IMR-90 (cell line): ENCODE measurements around the gene GAREM2. TPM values are rescaled to one million over a fixed set of nuclear protein-coding genes. Genes with fewer than 3 reads are reported as not detected.

Experiments used
- ATAC-seq: fragments of 200-7000 bp; cut with Tn5 transposase; 2 replicates; pipeline ENCODE4 v1.9.1; 2020; ENCODE audit warnings: low read depth, mild to moderate bottlenecking, moderate library complexity
- BruUV-seq: library from RNA; stranded (reverse); fragments of 400-500 nt; replicated peaks from 2 replicates; lab custom pipeline; 2021; lab: Mats Ljungman, UMichigan
- CTCF ChIA-PET: fragments of 300-600 bp; formaldehyde crosslinking; extraction: SDS; loops from one replicate; lab custom pipeline; 2021; ENCODE audit warnings: antibody characterized with exemption; lab: Yijun Ruan, JAX
- POLR2A ChIA-PET: fragments of 300-600 bp; sonication (Branson Sonifier 250); formaldehyde crosslinking; loops from one replicate; lab custom pipeline; 2022; ENCODE audit warnings: antibody characterized with exemption; ENCODE audit not compliant: unreplicated experiment; lab: Charles Lee
- DNase-seq: peaks from one replicate; pipeline ENCODE4 v3.0.0; 2013
- H2AFZ ChIP-seq: replicated peaks from 2 replicates; pipeline ENCODE3; 2013; ENCODE audit warnings: low read length, mild to moderate bottlenecking; ENCODE audit not compliant: poor library complexity
- H2AK5ac ChIP-seq: 2 replicates; pipeline ENCODE4 v1.6.1; 2013; ENCODE audit warnings: low read depth, low read length, inconsistent platforms
- H2AK9ac ChIP-seq: replicated peaks from 2 replicates; pipeline ENCODE3; 2013; ENCODE audit warnings: mild to moderate bottlenecking, low read depth, low read length, moderate library complexity; ENCODE audit not compliant: poor library complexity
- H2BK120ac ChIP-seq: 2 replicates; pipeline ENCODE4 v1.6.1; 2013; ENCODE audit warnings: low read depth, low read length, inconsistent platforms
- H2BK15ac ChIP-seq: 3 replicates; pipeline ENCODE4 v1.6.1; 2013; ENCODE audit warnings: low read depth, low read length, inconsistent platforms
- H2BK20ac ChIP-seq: 2 replicates; pipeline ENCODE4 v1.6.1; 2013; ENCODE audit warnings: low read depth, mild to moderate bottlenecking, inconsistent platforms, low read length, moderate library complexity
- H2BK5ac ChIP-seq: 2 replicates; pipeline ENCODE4 v1.6.1; 2013; ENCODE audit warnings: mild to moderate bottlenecking, low read depth, low read length, inconsistent platforms; ENCODE audit not compliant: poor library complexity, severe bottlenecking
- H3K14ac ChIP-seq: replicated peaks from 2 replicates; pipeline ENCODE4 v1.6.1; 2013; ENCODE audit warnings: low read depth, low read length, inconsistent platforms
- H3K18ac ChIP-seq: 2 replicates; pipeline ENCODE4 v1.6.1; 2013; ENCODE audit warnings: low read depth, low read length, control low read depth
- H3K23ac ChIP-seq: 2 replicates; pipeline ENCODE4 v1.6.1; 2013; ENCODE audit warnings: low read depth, low read length, inconsistent platforms
- H3K27ac ChIP-seq: 2 replicates; pipeline ENCODE4 v1.5.1; 2013; ENCODE audit warnings: mild to moderate bottlenecking, control low read depth, low read length; ENCODE audit not compliant: insufficient read depth
- H3K27me3 ChIP-seq: 2 replicates; pipeline ENCODE4 v1.6.1; 2013; ENCODE audit warnings: low read length; ENCODE audit not compliant: control insufficient read depth, insufficient read depth
- H3K36me3 ChIP-seq: 2 replicates; pipeline ENCODE4 v1.6.1; 2013; ENCODE audit warnings: low read length, mixed read lengths; ENCODE audit not compliant: control insufficient read depth, insufficient read depth
- H3K4ac ChIP-seq: 2 replicates; pipeline ENCODE4 v1.6.1; 2013; ENCODE audit warnings: low read depth, low read length, inconsistent platforms
- H3K4me1 ChIP-seq: 2 replicates; pipeline ENCODE4 v1.6.1; 2013; ENCODE audit warnings: low read length, mixed read lengths; ENCODE audit not compliant: control insufficient read depth, insufficient read depth
- H3K4me2 ChIP-seq: 2 replicates; pipeline ENCODE4 v1.6.1; 2013; ENCODE audit warnings: low read depth, mild to moderate bottlenecking, control low read depth, low read length, moderate library complexity
- H3K4me3 ChIP-seq: 2 replicates; pipeline ENCODE4 v1.5.1; 2013; ENCODE audit warnings: low read depth, mild to moderate bottlenecking, control low read depth, low read length, moderate library complexity; ENCODE audit not compliant: insufficient read depth
- H3K56ac ChIP-seq: 2 replicates; pipeline ENCODE4 v1.6.1; 2013; ENCODE audit warnings: low read length, inconsistent platforms; ENCODE audit not compliant: insufficient read depth; ENCODE audit errors: extremely low read depth
- H3K79me1 ChIP-seq, 2 experiments: 2 replicates each; pipeline ENCODE4 v1.6.1; 2013; ENCODE audit warnings: low read length in 2 of 2, inconsistent platforms in 1 of 2, low read depth in 1 of 2
- H3K9ac ChIP-seq: 2 replicates; pipeline ENCODE4 v1.6.1; 2013; ENCODE audit warnings: low read depth, low read length, control low read depth
- H3K9me1 ChIP-seq: 2 replicates; pipeline ENCODE4 v1.6.1; 2013; ENCODE audit warnings: low read length, inconsistent platforms; ENCODE audit not compliant: insufficient read depth
- H3K9me3 ChIP-seq: 2 replicates; pipeline ENCODE4 v1.6.1; 2013; ENCODE audit warnings: low read length; ENCODE audit not compliant: control insufficient read depth, insufficient read depth
- H4K20me1 ChIP-seq: 2 replicates; pipeline ENCODE4 v1.6.1; 2013; ENCODE audit warnings: low read length, inconsistent platforms; ENCODE audit not compliant: insufficient read depth
- H4K5ac ChIP-seq: 2 replicates; pipeline ENCODE4 v1.6.1; 2013; ENCODE audit warnings: mild to moderate bottlenecking, low read depth, low read length, control low read depth
- H4K8ac ChIP-seq, 2 experiments: 2 replicates each; pipeline ENCODE4 v1.6.1; 2013; ENCODE audit warnings: low read depth in 2 of 2, low read length in 2 of 2, control low read depth in 1 of 2, inconsistent platforms in 1 of 2
- H4K91ac ChIP-seq: 2 replicates; pipeline ENCODE4 v1.6.1; 2013; ENCODE audit warnings: low read depth, low read length, inconsistent platforms; ENCODE audit not compliant: insufficient read depth
- CEBPB ChIP-seq: IDR thresholded peaks from 2 replicates; pipeline ENCODE4 v1.6.1; 2012; ENCODE audit warnings: low read depth, low read length, improper control_type of control experiment
- MAFK ChIP-seq: IDR thresholded peaks from 2 replicates; pipeline ENCODE4 v1.6.1; 2012; ENCODE audit warnings: low read depth, low read length, improper control_type of control experiment
- MAZ ChIP-seq: IDR thresholded peaks from 2 replicates; pipeline ENCODE4 v1.6.1; 2012; ENCODE audit warnings: low read depth, mild to moderate bottlenecking, low read length, improper control_type of control experiment, moderate library complexity, borderline replicate concordance
- MXI1 ChIP-seq: IDR thresholded peaks from 2 replicates; pipeline ENCODE4 v1.6.1; 2012; ENCODE audit warnings: low read depth, mild to moderate bottlenecking, low read length, moderate library complexity, borderline replicate concordance
- POLR2A ChIP-seq: IDR thresholded peaks from 2 replicates; pipeline ENCODE4 v1.6.1; 2012; ENCODE audit warnings: mild to moderate bottlenecking, low read depth, low read length
- RAD21 ChIP-seq: IDR thresholded peaks from 2 replicates; pipeline ENCODE4 v1.6.1; 2012; ENCODE audit warnings: low read length, improper control_type of control experiment
- RFX5 ChIP-seq: IDR thresholded peaks from 2 replicates; pipeline ENCODE4 v1.8.0; 2012; ENCODE audit warnings: low read depth, mild to moderate bottlenecking, low read length, moderate library complexity
- WGBS, 2 experiments: methylation state at CpG; one replicate each; pipeline versions ENCODE4 v1.1.5 to v1.1.7; 2013; ENCODE audit warnings: missing lambda C conversion rate in 2 of 2; ENCODE audit not compliant: insufficient read length in 1 of 2; ENCODE audit errors: extremely low coverage in 2 of 2; 5-methylcytosine and 5-hydroxymethylcytosine counted together
- dilution Hi-C: fragments of 300-500 bp; cut with HindIII; formaldehyde crosslinking; loops from one replicate; pipeline ENCODE4 v1.14.3; 2018; ENCODE audit warnings: low sequenced_read_pairs; ENCODE audit not compliant: unreplicated experiment
- in situ Hi-C: fragments of 300-500 bp; cut with MboI; formaldehyde crosslinking; loops from 3 replicates; pipeline ENCODE4 v1.14.3; 2019; ENCODE audit warnings: low sequenced_read_pairs, inconsistent platforms, mixed read lengths
- intact Hi-C: fragments of 100-400 bp; cut with micrococcal nuclease; formaldehyde crosslinking; loops from 2 replicates; pipeline ENCODE4 v1.10.0; 2022
- polyA plus RNA-seq, 3 experiments: library from polyadenylated mRNA; depleted of rRNA; stranded (reverse); fragments of >200 nt; gene quantifications; 2 replicates each; pipeline ENCODE4 v1.2.3, GENCODE V29; 2012; ENCODE audit warnings: low replicate concordance in 1 of 3
- total RNA-seq: library from RNA; depleted of rRNA; stranded (reverse); fragments of >200 nt; gene quantifications from 2 replicates; pipeline ENCODE4 v1.2.3, GENCODE V29; 2012
- TF ChIP-seq, protein P1 (sequence below): fragments of 150-350 bp; IDR thresholded peaks from 2 replicates; pipeline ENCODE4 v1.6.1; 2017; ENCODE audit warnings: mild to moderate bottlenecking, antibody characterized with exemption, low read length, low read depth

The GAREM2 gene
- total and polyA plus RNA-seq, 2 of the 4 experiments (the other 2 are of a cell fraction), result 0.36 to 1.8 TPM

DNA sequence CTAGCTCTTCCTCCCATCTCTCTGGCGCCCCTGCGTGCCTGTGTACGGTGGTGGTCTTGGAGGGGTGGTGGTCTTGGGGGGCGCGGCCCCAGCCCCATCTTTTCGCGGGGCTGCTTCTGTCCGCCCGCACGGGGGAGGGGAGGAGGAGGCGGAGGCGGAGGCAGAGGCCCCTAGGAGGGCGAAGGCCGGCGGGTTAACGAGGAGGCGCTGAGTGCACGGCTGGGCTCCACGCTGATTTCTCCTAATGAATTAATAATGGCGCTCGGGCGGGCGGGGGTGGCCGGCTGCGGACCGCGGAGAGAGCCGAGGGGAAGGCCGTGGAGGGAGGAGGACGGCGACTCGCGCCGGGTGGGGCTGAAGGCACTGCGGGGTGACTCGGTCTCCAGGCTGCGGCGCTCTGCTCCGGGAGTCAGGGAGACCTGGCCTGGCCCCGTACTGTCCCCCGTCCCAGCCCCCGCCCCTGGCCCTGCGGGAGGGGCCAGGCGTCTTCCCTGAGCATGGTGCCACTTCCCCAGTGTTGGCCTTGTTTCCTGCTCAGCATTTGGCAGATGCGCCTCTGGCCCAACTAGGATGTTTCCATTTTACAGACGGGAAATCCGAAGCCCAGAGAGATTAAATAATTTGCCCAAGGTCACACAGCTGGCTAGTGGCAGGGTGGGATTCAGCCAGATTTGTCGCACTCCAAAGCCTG is 6.0 kb downstream of the GAREM2 start:
- Histone ChIP-seq H3K9me3 (no peaks in the 10 kb centered on the region), H3K79me1 (no peaks in the 10 kb centered on the region), H2AK9ac (peak overlapping the region; percentile 73), H2AFZ (peak overlapping the region; percentile 90), H3K56ac (no peak overlapping the region), H4K8ac (peak overlapping the region; percentile 40 to 64; a peak in 2 of 4 replicates), H3K9ac (peak overlapping the region; percentile 44), H2BK120ac (no peak overlapping the region), H2AK5ac (no peak overlapping the region), H4K91ac (no peak overlapping the region), H3K14ac (no peak overlapping the region), H4K20me1 (no peaks in the 10 kb centered on the region), H3K27ac (no peak overlapping the region; the same call in 1 of the 2 replicates), H3K23ac (peak overlapping the region; percentile 56; the same call in 1 of the 2 replicates), H3K4me2 (peak overlapping the region; percentile 91), H2BK15ac (no peak overlapping the region; the same call in 2 of the 3 replicates), H3K4ac (peak overlapping the region; percentile 35; the same call in 1 of the 2 replicates), H3K18ac (no peak overlapping the region; the same call in 1 of the 2 replicates), H3K36me3 (no peaks in the 10 kb centered on the region), H3K27me3 (peaks cover 26% of the 10 kb centered on the region), H2BK20ac (no peak overlapping the region), H3K4me1 (no peaks in the 10 kb centered on the region), H4K5ac (peak overlapping the region; percentile 61; the same call in 1 of the 2 replicates), H2BK5ac (no peak overlapping the region), H3K9me1 (no peaks in the 10 kb centered on the region), H3K4me3 (peak overlapping the region; percentile 51)
- ATAC-seq (peak; percentile 87), DNase-seq (no peak)
- ChIA-PET CTCF (no interaction called here), POLR2A (no interaction called here)
- intact Hi-C loops, result no loop called here
- no TSS peak for BruUV-seq
- in situ Hi-C loops, result no loop called here
- 7% methylated on average over 12 of the region's 48 CpGs; no CpG with 5 or more reads in 1 of the 2 experiments for WGBS, 2 experiments
- dilution Hi-C loops, result no loop called here
- no peak for TF ChIP-seq MAFK
- TF ChIP-seq, protein P1, sequence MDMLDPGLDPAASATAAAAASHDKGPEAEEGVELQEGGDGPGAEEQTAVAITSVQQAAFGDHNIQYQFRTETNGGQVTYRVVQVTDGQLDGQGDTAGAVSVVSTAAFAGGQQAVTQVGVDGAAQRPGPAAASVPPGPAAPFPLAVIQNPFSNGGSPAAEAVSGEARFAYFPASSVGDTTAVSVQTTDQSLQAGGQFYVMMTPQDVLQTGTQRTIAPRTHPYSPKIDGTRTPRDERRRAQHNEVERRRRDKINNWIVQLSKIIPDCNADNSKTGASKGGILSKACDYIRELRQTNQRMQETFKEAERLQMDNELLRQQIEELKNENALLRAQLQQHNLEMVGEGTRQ, result no peak
- TF ChIP-seq MXI1, result no peak
- TF ChIP-seq RAD21, result no peak
- TF ChIP-seq RFX5, result no peak
- TF ChIP-seq MAZ, result no peak
- TF ChIP-seq CEBPB, result no peak
- no peak for TF ChIP-seq POLR2A
